H1 (cell line): ENCODE results near the gene SSTR4. TPM values are rescaled to one million over a fixed set of nuclear protein-coding genes. Genes with fewer than 3 reads are reported as not detected.

ENCODE experiments used
- EZH2 ChIP-seq: fragments of 200-600 bp; sonication (generic); IDR thresholded peaks from 2 replicates; pipeline ENCODE4 v1.7.1; 2012; ENCODE audit warnings: low read depth, mild to moderate bottlenecking, moderate library complexity, low read length, inconsistent platforms; ENCODE audit not compliant: severe bottlenecking
- POLR2AphosphoS5 ChIP-seq: IDR thresholded peaks from 2 replicates; pipeline ENCODE4 v1.6.1; 2011; ENCODE audit warnings: low read depth, low read length
- RFX5 ChIP-seq: IDR thresholded peaks from 2 replicates; pipeline ENCODE4 v1.6.1; 2011; ENCODE audit warnings: low read depth, low read length, improper control_type of control experiment, borderline replicate concordance
- TAF1 ChIP-seq: IDR thresholded peaks from 2 replicates; pipeline ENCODE4 v1.6.1; 2011; ENCODE audit warnings: mild to moderate bottlenecking, low read depth, low read length
- polyA plus RNA-seq, 7 experiments: library from polyadenylated mRNA; depleted of rRNA in 3 of 7; stranded (reverse) in 5 of 7; unstranded in 2 of 7; fragments of >200 nt in 5 of 7; fragments of 200-250 nt in 2 of 7; gene quantifications; 1 replicate in 5 of 7; 2 replicates in 1 of 7; 4 replicates in 1 of 7; pipeline versions ENCODE4 v1.2.1 to v1.2.3, GENCODE V29; 2011 to 2013; ENCODE audit warnings: missing spikeins in 2 of 7, mixed read lengths in 2 of 7
- total RNA-seq: library from RNA; stranded (reverse); fragmentation: NEBNext Ultra II Directional; extraction: Animal tissue kit (Norgen Biotek cat#: 25700); gene quantifications from 2 replicates; pipeline ENCODE4 v1.2.1, GENCODE V29; 2021

SSTR4 gene
- total and polyA plus RNA-seq, 2 of the 8 experiments (the other 6 are each of a cell fraction or from before 2014, with no cell fraction given): 0.05 TPM; not detected in 1

- TF ChIP-seq RFX5 (no peak), POLR2AphosphoS5 (no peak), EZH2 (no peak), TAF1 (no peak)
These were observed 52.6 kb downstream of the SSTR4 start (continued) for GRCh38 chr20:23087587-23088251.

Other genes starting within 250 kb of the SSTR4 start
- gene THBD, start 14.4 kb downstream of the SSTR4 start, total RNA-seq: 0.43 and 0.75 TPM in 2 replicates
- gene THBD, start 14.4 kb downstream of the SSTR4 start, polyA plus RNA-seq (2011; rRNA removed): 0.21 and 0.46 TPM in 2 replicates
- gene CD93, start 51.0 kb downstream of the SSTR4 start, total RNA-seq: 0.07 TPM in 1 of 2 replicates, not detected in the other
- under 0.01 and 0.02 TPM in 2 replicates for gene CD93, start 51.0 kb downstream of the SSTR4 start, polyA plus RNA-seq (2011; rRNA removed)